GM12878 (cell line): Measurements from ENCODE around the gene TRPC4. TPM values are rescaled to one million over a fixed set of nuclear protein-coding genes. Genes with fewer than 3 reads are reported as not detected.

Experiments used
- ATAC-seq: fragments of 200-7000 bp; cut with Tn5 transposase; 3 replicates; pipeline ENCODE4 v1.9.1; 2020; ENCODE audit warnings: mild to moderate bottlenecking, moderate library complexity
- BruUV-seq: library from RNA; stranded (reverse); fragments of 400-500 nt; replicated peaks from 2 replicates; lab custom pipeline; 2021; lab: Mats Ljungman, UMichigan
- CTCF ChIA-PET: fragments of 300-600 bp; sonication (Branson Sonifier 250); formaldehyde crosslinking; extraction: SDS; loops from one replicate; lab custom pipeline; 2021; ENCODE audit warnings: inconsistent platforms; lab: Yijun Ruan, JAX
- POLR2A ChIA-PET: fragments of 350-600 bp; formaldehyde crosslinking; extraction: SDS; loops from one replicate; lab custom pipeline; 2021; ENCODE audit warnings: inconsistent platforms; lab: Charles Lee
- RAD21 ChIA-PET: fragments of 300-600 bp; sonication (Branson Sonifier 250); formaldehyde crosslinking; loops from one replicate; lab custom pipeline; 2023; ENCODE audit warnings: antibody characterized with exemption; ENCODE audit not compliant: unreplicated experiment; lab: Charles Lee
- SMC1A ChIA-PET: fragments of 300-600 bp; sonication (Branson Sonifier 250); formaldehyde crosslinking; loops from one replicate; lab custom pipeline; 2023; ENCODE audit not compliant: unreplicated experiment, uncharacterized antibody; lab: Charles Lee
- DNase-seq: peaks from one replicate; pipeline ENCODE4 v3.0.0-alpha.2; 2011; ENCODE audit warnings: low read depth, low spot score
- FAIRE-seq: peaks from 3 replicates; lab custom pipeline; 2011; peaks lifted over from hg19 to GRCh38; lab: Jason Lieb, UNC
- H2AFZ ChIP-seq: 2 replicates; pipeline ENCODE4 v1.6.0; 2011; ENCODE audit warnings: low read depth, low read length, control low read depth; ENCODE audit not compliant: control insufficient read depth
- H3K27ac ChIP-seq: 2 replicates; pipeline ENCODE4 v1.5.1; 2011; ENCODE audit warnings: control low read depth; ENCODE audit not compliant: control insufficient read depth, insufficient read depth
- H3K27me3 ChIP-seq, 2 experiments: replicated peaks in 1 of 2; 2 replicates each; pipeline versions ENCODE4 v1.6.0 to v1.6.1; 2011; ENCODE audit warnings: low read length in 1 of 2; ENCODE audit not compliant: control insufficient read depth in 2 of 2, insufficient read depth in 2 of 2
- H3K36me3 ChIP-seq, 2 experiments: 2 replicates each; pipeline ENCODE4 v1.5.1; 2011; ENCODE audit warnings: low read length in 1 of 2; ENCODE audit not compliant: control insufficient read depth in 2 of 2, insufficient read depth in 2 of 2
- H3K4me1 ChIP-seq: 2 replicates; pipeline ENCODE4 v1.6.1; 2011; ENCODE audit warnings: mild to moderate bottlenecking, low read length, moderate library complexity, mixed read lengths; ENCODE audit not compliant: control insufficient read depth, insufficient read depth
- H3K4me2 ChIP-seq: 2 replicates; pipeline ENCODE4 v1.6.0; 2011; ENCODE audit warnings: control low read depth; ENCODE audit not compliant: control insufficient read depth, insufficient read depth
- H3K4me3 ChIP-seq: fragments of 200-600 bp; sonication (generic); 2 replicates; pipeline ENCODE4 v1.5.1; 2016
- H3K79me2 ChIP-seq: 2 replicates; pipeline ENCODE4 v1.6.0; 2011; ENCODE audit warnings: low read length; ENCODE audit not compliant: control insufficient read depth, insufficient read depth
- H3K9ac ChIP-seq: 2 replicates; pipeline ENCODE4 v1.8.0; 2011; ENCODE audit warnings: low read length, control low read depth, mixed read lengths; ENCODE audit not compliant: control insufficient read depth, insufficient read depth
- H3K9me3 ChIP-seq: replicated peaks from 3 replicates; pipeline ENCODE4 v1.5.1; 2011; ENCODE audit warnings: mild to moderate bottlenecking, low read length; ENCODE audit not compliant: control insufficient read depth, insufficient read depth
- H4K20me1 ChIP-seq: 2 replicates; pipeline ENCODE4 v1.6.0; 2011; ENCODE audit not compliant: control insufficient read depth, insufficient read depth
- BCLAF1 ChIP-seq: fragments of 450-650 bp; IDR thresholded peaks from 2 replicates; pipeline ENCODE4 v1.6.1; 2017; ENCODE audit warnings: antibody characterized with exemption, mild to moderate bottlenecking, moderate library complexity
- MYB ChIP-seq: fragments of 150-350 bp; IDR thresholded peaks from 2 replicates; pipeline ENCODE4 v1.6.1; 2014; ENCODE audit warnings: mild to moderate bottlenecking, low read depth, low read length, borderline replicate concordance
- PKNOX1 ChIP-seq: fragments of 450-650 bp; IDR thresholded peaks from 2 replicates; pipeline ENCODE4 v1.6.1; 2016; ENCODE audit warnings: mild to moderate bottlenecking
- RELB ChIP-seq: fragments of 450-650 bp; IDR thresholded peaks from 2 replicates; pipeline ENCODE4 v1.6.1; 2017; ENCODE audit warnings: low read depth, mild to moderate bottlenecking, moderate library complexity
- SUPT20H ChIP-seq: IDR thresholded peaks from 2 replicates; pipeline ENCODE4 v1.6.1; 2011; ENCODE audit warnings: low read depth, mild to moderate bottlenecking, low read length, moderate library complexity, borderline replicate concordance; ENCODE audit not compliant: control insufficient read depth
- WGBS: methylation state at CpG from one replicate; pipeline ENCODE4 v1.1.6; 2016; ENCODE audit warnings: low lambda C conversion rate; ENCODE audit not compliant: insufficient replicate concordance, insufficient coverage; ENCODE audit errors: missing lambda C conversion rate; 5-methylcytosine and 5-hydroxymethylcytosine counted together
- in situ Hi-C: fragments of 300-500 bp; cut with MboI; formaldehyde crosslinking; loops from 9 replicates; pipeline ENCODE4 v1.14.3; 2018; ENCODE audit warnings: mixed read lengths
- intact Hi-C: fragments of 100-400 bp; cut with micrococcal nuclease; formaldehyde crosslinking; loops from one replicate; pipeline ENCODE4 v1.14.2; 2022; ENCODE audit not compliant: unreplicated experiment
- polyA plus RNA-seq, 11 experiments: library from polyadenylated mRNA; depleted of rRNA in 4 of 11; unstranded in 6 of 11; stranded (reverse) in 5 of 11; fragments of >200 nt; fragmentation: Nextera tagmentation in 4 of 11; fragmentation: Illumina TruSeq in 1 of 11; extraction: Ambion mirVana in 4 of 11; extraction: Trizol in 1 of 11; gene quantifications; 1 replicate in 1 of 11; 2 replicates in 10 of 11; pipeline versions ENCODE4 v1.2.1 to v1.2.3, GENCODE V29; 2011 to 2016; ENCODE audit warnings: inconsistent platforms in 2 of 11, missing spikeins in 2 of 11, low read depth in 1 of 11
- total RNA-seq, 4 experiments: library from RNA; depleted of rRNA in 3 of 4; stranded (reverse); fragments of >200 nt in 3 of 4; fragmentation: Illumina TruSeq in 1 of 4; extraction: Trizol in 1 of 4; gene quantifications; 2 replicates each; pipeline versions ENCODE4 v1.2.1 to v1.2.3, GENCODE V29; 2013 to 2021

The TRPC4 gene
- total and polyA plus RNA-seq, 10 of the 15 experiments (the other 5 are each of a cell fraction or from before 2014, with no cell fraction given) = not detected

- no peak for TF ChIP-seq SUPT20H
Measured at GRCh38 chr13:37646531-37646930, 223.0 kb downstream of the TRPC4 start (continued).

- Histone ChIP-seq H3K27me3 (no peaks in the 10 kb centered on the region), H4K20me1 (no peaks in the 10 kb centered on the region), H3K79me2 (no peaks in the 10 kb centered on the region), H3K4me2 (no peak overlapping the region), H3K36me3 (no peaks in the 10 kb centered on the region), H2AFZ (no peak overlapping the region), H3K4me1 (no peaks in the 10 kb centered on the region), H3K9me3 (no peaks in the 10 kb centered on the region), H3K4me3 (no peak overlapping the region), H3K9ac (no peak overlapping the region), H3K27ac (no peak overlapping the region)
- RAD21 ChIA-PET = no interaction called here
- ATAC-seq (no peak), DNase-seq (no peak), FAIRE-seq (no peak)
- BruUV-seq = no TSS peak
- in situ Hi-C loops (no loop called here), intact Hi-C loops (no loop called here)
- SMC1A ChIA-PET = no interaction called here
- under 1% methylated on average over 7 of the region's 7 CpGs for WGBS
- POLR2A ChIA-PET = no interaction called here
- CTCF ChIA-PET = interaction anchor here (1.4 kb wide), 1 partner anchor 31 kb away, joined by 3 read pairs; no protein-coding TSS in a partner anchor
- TF ChIP-seq BCLAF1 (no peak), MYB (no peak), PKNOX1 (no peak), RELB (no peak)
Measured at GRCh38 chr13:37645181-37645740, 224.3 kb downstream of the TRPC4 start.
